H1 (cell line): ENCODE results near the gene RNF135. TPM values are rescaled to one million over a fixed set of nuclear protein-coding genes. Genes with fewer than 3 reads are reported as not detected.

ENCODE experiments used
- CTCF ChIA-PET: fragments of 300-600 bp; sonication (Branson Sonifier 250); formaldehyde crosslinking; loops from one replicate; lab custom pipeline; 2021; ENCODE audit not compliant: partially characterized antibody; lab: Charles Lee
- POLR2A ChIA-PET: fragments of 300-600 bp; sonication (Branson Sonifier 250); formaldehyde crosslinking; loops from one replicate; lab custom pipeline; 2021; ENCODE audit warnings: inconsistent platforms; ENCODE audit not compliant: partially characterized antibody; lab: Charles Lee
- DNase-seq, 2 experiments: peaks; one replicate each; pipeline versions ENCODE4 v3.0.0 to v3.0.0-alpha.2; 2010 to 2022; ENCODE audit warnings: low spot score in 2 of 2, low read depth in 1 of 2, mixed read lengths in 1 of 2
- FAIRE-seq: peaks from 2 replicates; lab custom pipeline; 2011; peaks lifted over from hg19 to GRCh38; lab: Jason Lieb, UNC
- H2AFZ ChIP-seq: 2 replicates; pipeline ENCODE4 v1.8.1; 2012; ENCODE audit warnings: low read length, inconsistent platforms
- H2AK5ac ChIP-seq: 2 replicates; pipeline ENCODE4 v1.6.1; 2013; ENCODE audit warnings: low read depth, low read length
- H2BK120ac ChIP-seq: replicated peaks from 2 replicates; pipeline ENCODE3; 2013; ENCODE audit warnings: low read depth, low read length, inconsistent platforms
- H2BK12ac ChIP-seq: 2 replicates; pipeline ENCODE4 v1.6.1; 2013; ENCODE audit warnings: low read depth, low read length
- H2BK15ac ChIP-seq: 2 replicates; pipeline ENCODE4 v1.6.1; 2013; ENCODE audit warnings: low read length
- H2BK20ac ChIP-seq: 2 replicates; pipeline ENCODE4 v1.6.1; 2013; ENCODE audit warnings: low read length
- H2BK5ac ChIP-seq: 2 replicates; pipeline ENCODE4 v1.6.1; 2013; ENCODE audit warnings: low read depth, low read length
- H3K14ac ChIP-seq: 2 replicates; pipeline ENCODE4 v1.6.1; 2013; ENCODE audit warnings: inconsistent platforms; ENCODE audit not compliant: insufficient read length
- H3K18ac ChIP-seq: 2 replicates; pipeline ENCODE4 v1.6.1; 2013; ENCODE audit warnings: low read length; ENCODE audit errors: extremely low read depth
- H3K23ac ChIP-seq: 2 replicates; pipeline ENCODE4 v1.6.1; 2013; ENCODE audit warnings: inconsistent platforms; ENCODE audit not compliant: insufficient read length
- H3K23me2 ChIP-seq: 2 replicates; pipeline ENCODE4 v1.6.1; 2013; ENCODE audit warnings: low read depth, low read length
- H3K27ac ChIP-seq: 2 replicates; pipeline ENCODE4 v1.6.1; 2011; ENCODE audit warnings: low read depth, low read length, inconsistent platforms
- H3K27me3 ChIP-seq, 4 experiments: replicated peaks in 1 of 4; 1 replicate in 1 of 4; 2 replicates in 3 of 4; pipeline versions ENCODE4 v1.6.1 to v1.8.1; 2011 to 2013; ENCODE audit warnings: low read length in 3 of 4, mild to moderate bottlenecking in 3 of 4, inconsistent platforms in 2 of 4, mixed read lengths in 2 of 4, moderate library complexity in 1 of 4; ENCODE audit not compliant: control insufficient read depth in 3 of 4, insufficient read depth in 3 of 4; ENCODE audit errors: extremely low read depth in 1 of 4
- H3K36me3 ChIP-seq, 4 experiments: 2 replicates each; pipeline versions ENCODE4 v1.6.1 to v1.8.1; 2011 to 2013; ENCODE audit warnings: mild to moderate bottlenecking in 4 of 4, low read length in 3 of 4, moderate library complexity in 2 of 4, control low read depth in 1 of 4, inconsistent platforms in 1 of 4; ENCODE audit not compliant: insufficient read depth in 4 of 4, control insufficient read depth in 2 of 4
- H3K4ac ChIP-seq: replicated peaks from 2 replicates; pipeline ENCODE3; 2013; ENCODE audit warnings: low read length, low read depth, mixed read lengths, inconsistent platforms; ENCODE audit not compliant: insufficient read length
- H3K4me1 ChIP-seq, 4 experiments: replicated peaks in 1 of 4; 1 replicate in 1 of 4; 2 replicates in 3 of 4; pipeline versions ENCODE4 v1.6.1 to v1.8.1; 2011 to 2013; ENCODE audit warnings: low read length in 3 of 4, inconsistent platforms in 2 of 4, mixed read lengths in 1 of 4; ENCODE audit not compliant: insufficient read depth in 4 of 4, control insufficient read depth in 3 of 4
- H3K4me2 ChIP-seq, 2 experiments: 2 replicates each; pipeline versions ENCODE4 v1.6.1 to v1.8.1; 2011 to 2013; ENCODE audit warnings: low read depth in 2 of 2, low read length in 2 of 2, control low read depth in 1 of 2, inconsistent platforms in 1 of 2, mild to moderate bottlenecking in 1 of 2; ENCODE audit not compliant: insufficient read depth in 1 of 2
- H3K4me3 ChIP-seq, 4 experiments: fragments of 200-600, 300-600 bp in 1 of 4; sonication (generic), shearing (Covaris generic), sonication (Bioruptor Twin) in 1 of 4; 2 replicates each; pipeline versions ENCODE4 v1.5.1 to v1.8.1; 2011 to 2016; ENCODE audit warnings: low read length in 4 of 4, low read depth in 3 of 4, control low read depth in 2 of 4, inconsistent platforms in 2 of 4, mild to moderate bottlenecking in 2 of 4, mixed read lengths in 1 of 4, moderate library complexity in 1 of 4; ENCODE audit not compliant: insufficient read depth in 2 of 4; ENCODE audit errors: extremely low read depth in 1 of 4
- H3K56ac ChIP-seq: replicated peaks from 2 replicates; pipeline ENCODE3; 2013; ENCODE audit warnings: low read depth, mild to moderate bottlenecking, mixed read lengths, low read length, inconsistent platforms; ENCODE audit not compliant: insufficient read length
- H3K79me1 ChIP-seq: 2 replicates; pipeline ENCODE4 v1.6.1; 2013; ENCODE audit warnings: low read depth, low read length, control low read depth
- H3K79me2 ChIP-seq, 2 experiments: 2 replicates each; pipeline versions ENCODE4 v1.6.1 to v1.8.1; 2012 to 2013; ENCODE audit warnings: low read length in 2 of 2, mild to moderate bottlenecking in 2 of 2, inconsistent platforms in 1 of 2; ENCODE audit not compliant: insufficient read depth in 2 of 2, control insufficient read depth in 1 of 2
- H3K9ac ChIP-seq, 4 experiments: replicated peaks in 1 of 4; 1 replicate in 1 of 4; 2 replicates in 3 of 4; pipeline versions ENCODE4 v1.6.1 to v1.8.1; 2011 to 2013; ENCODE audit warnings: low read depth in 3 of 4, low read length in 3 of 4, control low read depth in 2 of 4, mild to moderate bottlenecking in 2 of 4, moderate library complexity in 2 of 4, inconsistent platforms in 1 of 4; ENCODE audit errors: extremely low read depth in 1 of 4
- H3K9me3 ChIP-seq, 2 experiments: 2 replicates each; pipeline versions ENCODE4 v1.6.1 to v1.8.1; 2012 to 2013; ENCODE audit warnings: mild to moderate bottlenecking in 2 of 2, moderate library complexity in 2 of 2, control low read depth in 1 of 2, inconsistent platforms in 1 of 2, low read depth in 1 of 2, low read length in 1 of 2, mixed read lengths in 1 of 2; ENCODE audit not compliant: insufficient read depth in 2 of 2
- H4K20me1 ChIP-seq, 2 experiments: replicated peaks in 1 of 2; 2 replicates each; pipeline versions ENCODE3 to v1.8.1; 2011 to 2013; ENCODE audit warnings: inconsistent platforms in 2 of 2, low read length in 2 of 2, mild to moderate bottlenecking in 1 of 2; ENCODE audit not compliant: insufficient read depth in 2 of 2, control insufficient read depth in 1 of 2
- H4K5ac ChIP-seq: 2 replicates; pipeline ENCODE4 v1.6.1; 2013; ENCODE audit warnings: low read length, low read depth, mixed read lengths, inconsistent platforms; ENCODE audit not compliant: insufficient read length
- H4K8ac ChIP-seq: 2 replicates; pipeline ENCODE4 v1.8.0; 2013; ENCODE audit warnings: mild to moderate bottlenecking, moderate library complexity, low read length, inconsistent platforms; ENCODE audit not compliant: insufficient read depth; ENCODE audit errors: extremely low read depth
- H4K91ac ChIP-seq: replicated peaks from 2 replicates; pipeline ENCODE3; 2013; ENCODE audit warnings: low read length, mixed read lengths, inconsistent platforms; ENCODE audit not compliant: insufficient read length
- ASH2L ChIP-seq: fragments of 200-600, 300-600 bp; sonication (generic); IDR thresholded peaks from one replicate; pipeline ENCODE4 v1.7.1; 2017; ENCODE audit warnings: low read length
- ATF3 ChIP-seq: IDR thresholded peaks from 2 replicates; pipeline ENCODE4 v1.6.1; 2011; ENCODE audit warnings: low read depth, mild to moderate bottlenecking, low read length; ENCODE audit not compliant: insufficient read depth
- BCL11A ChIP-seq, 2 experiments: IDR thresholded peaks; one replicate each; pipeline ENCODE4 v1.6.1; 2011; ENCODE audit warnings: low read depth in 2 of 2, low read length in 2 of 2, mild to moderate bottlenecking in 2 of 2
- BRCA1 ChIP-seq: IDR thresholded peaks from 2 replicates; pipeline ENCODE4 v1.6.1; 2012; ENCODE audit warnings: low read depth, low read length, improper control_type of control experiment
- CBX5 ChIP-seq: fragments of 300-800, 300-1000 bp; sonication (generic); IDR thresholded peaks from 2 replicates; pipeline ENCODE4 v1.7.1; 2016; ENCODE audit warnings: antibody characterized with exemption, low read length, low read depth
- CHD1 ChIP-seq: IDR thresholded peaks from 2 replicates; pipeline ENCODE4 v1.6.1; 2012; ENCODE audit warnings: low read depth, low read length, improper control_type of control experiment
- GTF2F1 ChIP-seq: IDR thresholded peaks from 2 replicates; pipeline ENCODE4 v1.6.1; 2012; ENCODE audit warnings: low read depth, low read length, improper control_type of control experiment, borderline replicate concordance
- HDAC2 ChIP-seq, 2 experiments: fragments of 300-600 bp in 1 of 2; sonication (generic) in 1 of 2; IDR thresholded peaks; 2 replicates each; pipeline ENCODE4 v1.6.1; 2011 to 2012; ENCODE audit warnings: low read depth in 2 of 2, low read length in 2 of 2, mild to moderate bottlenecking in 2 of 2, moderate library complexity in 2 of 2, borderline replicate concordance in 1 of 2, inconsistent platforms in 1 of 2
- JUN ChIP-seq: IDR thresholded peaks from 2 replicates; pipeline ENCODE4 v1.6.1; 2011; ENCODE audit warnings: low read depth, mild to moderate bottlenecking, improper control_type of control experiment, low read length
- POLR2A ChIP-seq, 2 experiments: IDR thresholded peaks; 1 replicate in 1 of 2; 2 replicates in 1 of 2; pipeline ENCODE4 v1.6.1; 2011; ENCODE audit warnings: low read depth in 2 of 2, low read length in 2 of 2, mild to moderate bottlenecking in 2 of 2; ENCODE audit errors: control extremely low read depth in 1 of 2
- RXRA ChIP-seq: IDR thresholded peaks from 2 replicates; pipeline ENCODE4 v1.6.1; 2011; ENCODE audit warnings: low read depth, mild to moderate bottlenecking, low read length, moderate library complexity; ENCODE audit not compliant: insufficient read depth
- SUZ12 ChIP-seq: fragments of 200-600 bp; sonication (generic); IDR thresholded peaks from 2 replicates; pipeline ENCODE4 v1.6.1; 2012; ENCODE audit warnings: mild to moderate bottlenecking, inconsistent platforms, low read length, moderate library complexity, mixed read lengths
- polyA plus RNA-seq, 7 experiments: library from polyadenylated mRNA; depleted of rRNA in 3 of 7; stranded (reverse) in 5 of 7; unstranded in 2 of 7; fragments of >200 nt in 5 of 7; fragments of 200-250 nt in 2 of 7; gene quantifications; 1 replicate in 5 of 7; 2 replicates in 1 of 7; 4 replicates in 1 of 7; pipeline versions ENCODE4 v1.2.1 to v1.2.3, GENCODE V29; 2011 to 2013; ENCODE audit warnings: missing spikeins in 2 of 7, mixed read lengths in 2 of 7
- total RNA-seq: library from RNA; stranded (reverse); fragmentation: NEBNext Ultra II Directional; extraction: Animal tissue kit (Norgen Biotek cat#: 25700); gene quantifications from 2 replicates; pipeline ENCODE4 v1.2.1, GENCODE V29; 2021

The RNF135 gene
- total and polyA plus RNA-seq, 2 of the 8 experiments (the other 6 are each of a cell fraction or from before 2014, with no cell fraction given) = 8.8 to 9.0 TPM

- Histone ChIP-seq H3K27ac (no peak overlapping the region), H4K91ac (no peak overlapping the region), H2AFZ (no peak overlapping the region), H4K8ac (no peak overlapping the region), H3K18ac (no peak overlapping the region), H3K56ac (no peak overlapping the region), H3K14ac (no peak overlapping the region), H3K23me2 (no peaks in the 10 kb centered on the region), H3K23ac (no peak overlapping the region), H4K5ac (no peak overlapping the region), H3K9me3 (no peaks in the 10 kb centered on the region), H2BK120ac (no peak overlapping the region), H3K36me3 (no peaks in the 10 kb centered on the region), H3K79me1 (no peaks in the 10 kb centered on the region), H3K4me3 (no peak overlapping the region), H3K4ac (no peak overlapping the region), H4K20me1 (no peaks in the 10 kb centered on the region), H3K9ac (no peak overlapping the region), H3K4me2 (no peak overlapping the region), H3K27me3 (no peaks in the 10 kb centered on the region), H2BK15ac (no peak overlapping the region), H2BK12ac (no peak overlapping the region), H2BK20ac (no peak overlapping the region), H3K4me1 (no peaks in the 10 kb centered on the region), H2AK5ac (no peak overlapping the region), H2BK5ac (no peak overlapping the region), H3K79me2 (no peaks in the 10 kb centered on the region)
- CTCF ChIA-PET = interaction anchor here (1.0 to 4.9 kb wide), 2 partner anchors 13 to 20 kb away, joined by 4 to 26 read pairs; no protein-coding TSS in a partner anchor
- no peak for FAIRE-seq
- POLR2A ChIA-PET = no interaction called here
- TF ChIP-seq POLR2A (IDR thresholded peaks at IDR 0.05; ENCODE audit: control extremely low read depth in 1 of 2, low read depth in 2 of 2, low read length in 2 of 2) = no peak
- no peak for TF ChIP-seq ASH2L
- no peak for TF ChIP-seq CHD1
- TF ChIP-seq SUZ12 = no peak
- no peak for TF ChIP-seq BCL11A (IDR thresholded peaks at IDR 0.05; ENCODE audit: low read depth in 2 of 2, low read length in 2 of 2)
- TF ChIP-seq CBX5 = no peak
- TF ChIP-seq GTF2F1 = no peak
- TF ChIP-seq JUN = no peak
- no peak for TF ChIP-seq BRCA1
- TF ChIP-seq RXRA = no peak
- no peak for TF ChIP-seq HDAC2 (IDR thresholded peaks at IDR 0.05; ENCODE audit: borderline replicate concordance in 1 of 2, low read depth in 2 of 2, low read length in 2 of 2)
- no peak for TF ChIP-seq ATF3
- DNase-seq = no peak
Measured at GRCh38 chr17:31048142-31048541, 77.3 kb downstream of the RNF135 start.
